Measurements from ENCODE around the gene NID2.

DNA sequence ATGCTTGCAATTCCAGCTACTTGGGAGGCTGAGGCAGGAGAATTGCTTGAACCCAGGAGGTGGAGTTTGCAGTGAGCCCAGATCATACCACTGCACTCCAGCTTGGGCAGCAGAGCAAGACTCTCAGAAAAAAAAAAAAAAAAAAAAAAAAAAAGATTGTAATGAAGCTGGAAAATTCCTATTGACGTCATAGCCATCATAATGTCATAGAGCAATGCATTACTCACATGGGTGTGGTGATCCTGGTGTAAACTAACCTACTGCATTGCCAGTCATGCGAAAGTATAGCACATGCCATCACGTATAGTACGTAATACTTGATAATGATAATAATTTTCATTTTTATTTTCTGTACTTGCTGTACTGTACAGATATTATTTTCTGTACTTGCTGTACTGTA, 42.7 kb upstream of the NID2 start:
- TF ChIP-seq ZBTB7A (IDR thresholded peaks at IDR 0.05; ENCODE audit: low read depth) (no peak), EP300 (IDR thresholded peaks at IDR 0.05; ENCODE audit: borderline replicate concordance) (peak; percentile 78), CEBPB (IDR thresholded peaks at IDR 0.05) (no peak), YY1 (IDR thresholded peaks at IDR 0.05; ENCODE audit: low read depth) (no peak), RAD21 (IDR thresholded peaks at IDR 0.05; ENCODE audit: low read depth) (no peak)

All from Ishikawa (cell line).